Measurements from ENCODE around the gene PRKCH.

PRKCH gene

DNA sequence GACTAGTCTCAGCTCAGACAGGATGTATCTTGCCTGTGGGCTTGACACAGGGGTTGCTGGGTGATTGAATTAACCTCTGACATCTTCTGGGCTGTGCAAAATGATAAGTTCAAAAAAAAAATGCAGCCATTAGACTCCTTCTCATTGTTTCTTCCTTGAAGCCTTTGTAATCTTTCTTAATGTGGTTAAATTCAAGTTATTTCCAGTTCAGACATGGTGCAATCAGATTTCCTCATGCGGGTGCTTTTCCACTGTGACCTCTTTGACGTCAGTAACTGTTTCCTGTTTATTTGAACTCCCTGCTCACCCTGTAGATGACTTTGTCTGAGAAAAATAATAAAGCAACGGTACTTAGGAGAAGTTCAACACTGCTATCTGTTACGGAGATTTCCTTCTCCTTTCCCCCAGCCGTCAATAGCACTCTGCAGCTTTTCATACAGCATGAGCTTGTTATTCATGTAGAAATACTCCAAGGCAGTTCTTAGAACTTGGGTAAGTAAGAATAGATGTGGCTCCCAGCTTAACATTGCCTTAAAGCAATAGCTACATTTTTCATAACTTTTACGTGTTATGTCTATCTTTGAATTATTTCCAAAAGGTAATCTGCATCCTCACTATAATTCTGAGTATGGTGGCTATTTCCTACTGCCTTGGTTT lies 155.5 kb downstream of the PRKCH start:
- peak in 3 of 5 experiments; percentile 56 to 99 (median 91) for DNase-seq

DNA sequence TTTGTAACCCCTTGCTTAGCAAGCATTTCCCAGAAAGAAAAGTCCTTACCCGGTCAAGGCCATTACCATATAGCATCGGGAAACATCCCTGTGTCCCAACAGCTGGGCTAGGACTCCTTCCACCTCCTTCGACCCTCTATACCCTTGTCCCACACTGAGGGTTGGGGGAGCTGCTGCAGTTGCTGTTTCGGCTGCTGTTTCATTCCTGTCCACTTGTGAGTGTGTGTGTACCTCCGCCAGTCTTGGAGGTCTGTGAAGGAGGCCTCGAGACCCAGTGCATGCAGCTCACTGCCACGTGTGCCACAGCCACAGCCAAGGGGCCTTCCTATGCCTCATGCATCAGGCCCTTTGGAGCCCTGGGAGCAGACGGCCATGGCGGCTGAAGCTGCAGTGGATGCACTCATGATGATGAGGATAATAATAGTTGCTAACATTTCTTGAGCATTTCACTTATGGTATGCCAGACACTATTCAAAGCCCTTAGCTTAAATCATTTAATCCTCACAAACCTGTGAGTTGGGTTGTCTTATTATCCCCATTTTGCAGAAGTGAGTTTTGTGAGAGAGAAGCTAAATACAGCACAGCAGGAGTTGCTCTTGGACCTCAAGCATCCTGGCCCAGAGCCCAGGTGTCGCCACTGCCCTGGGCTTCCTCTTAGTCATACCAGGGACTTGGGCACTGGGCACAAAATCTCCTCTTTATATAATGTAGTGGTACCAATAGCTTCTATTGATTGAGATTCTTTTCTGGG lies 156.5 kb downstream of the PRKCH start:
- DNase-seq: peak in 1 of 5 experiments; percentile 70

DNA sequence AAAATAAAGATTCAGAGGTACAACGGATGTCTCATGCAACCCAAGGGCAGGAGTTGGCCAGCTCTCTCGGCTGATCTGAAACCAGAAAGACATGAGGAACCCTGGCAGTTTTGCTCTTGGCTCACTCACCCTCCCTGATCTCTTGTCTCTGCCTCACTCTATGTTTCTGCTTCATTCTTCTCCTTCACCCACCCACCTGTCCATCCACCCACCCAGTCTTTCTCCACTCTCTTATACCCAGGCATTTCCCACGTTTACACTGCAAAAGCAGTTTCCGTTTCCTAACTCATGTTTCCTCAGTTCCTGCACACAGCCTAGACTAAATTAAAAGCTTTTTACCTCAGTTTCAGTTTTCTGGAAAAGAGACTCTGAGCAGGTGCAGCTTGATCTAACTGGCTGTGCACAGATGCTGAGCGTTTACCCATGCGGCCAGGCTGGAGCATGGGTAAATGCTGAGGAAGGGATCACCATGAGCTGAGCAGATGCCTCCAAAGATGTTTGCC lies 157.6 kb downstream of the PRKCH start:
- DNase-seq: peak in 1 of 5 experiments; percentile 72

DNA sequence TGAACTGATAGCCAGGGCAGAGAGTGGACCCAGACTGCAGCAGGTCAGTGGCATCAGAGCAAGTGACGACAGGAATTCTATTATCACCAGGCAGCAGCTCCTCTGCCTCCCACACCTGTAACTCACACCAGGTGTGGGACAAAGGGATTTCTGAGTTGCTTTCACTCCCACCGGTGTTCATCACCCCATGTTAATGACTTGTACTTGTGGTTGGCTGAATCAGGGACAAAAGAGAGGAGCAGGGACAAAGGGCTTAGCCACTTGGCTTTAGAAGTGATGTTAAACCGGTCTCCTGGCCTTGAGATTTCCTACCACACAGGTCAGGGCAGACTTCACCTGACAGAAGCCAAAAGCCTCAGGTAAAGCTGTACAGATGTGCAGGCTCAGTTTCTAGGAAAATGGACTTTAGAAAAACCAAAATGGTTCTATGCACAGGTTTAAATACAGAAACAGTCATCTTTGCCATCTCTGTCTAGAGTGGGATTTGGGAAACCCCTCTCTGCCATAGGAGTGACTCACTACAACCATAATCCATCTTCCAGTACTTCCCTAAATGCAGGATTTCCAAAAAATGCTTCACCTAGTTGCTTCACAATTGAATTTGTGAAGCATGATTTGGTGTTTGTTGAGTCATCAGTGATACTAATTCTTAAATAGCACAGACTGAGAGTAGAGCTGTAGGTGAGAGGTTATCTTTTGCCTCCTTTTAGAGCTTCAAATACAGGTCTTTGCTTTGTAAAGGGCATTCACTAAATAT lies 158.5 kb downstream of the PRKCH start:
- DNase-seq: peak in 1 of 5 experiments; percentile 25

DNA sequence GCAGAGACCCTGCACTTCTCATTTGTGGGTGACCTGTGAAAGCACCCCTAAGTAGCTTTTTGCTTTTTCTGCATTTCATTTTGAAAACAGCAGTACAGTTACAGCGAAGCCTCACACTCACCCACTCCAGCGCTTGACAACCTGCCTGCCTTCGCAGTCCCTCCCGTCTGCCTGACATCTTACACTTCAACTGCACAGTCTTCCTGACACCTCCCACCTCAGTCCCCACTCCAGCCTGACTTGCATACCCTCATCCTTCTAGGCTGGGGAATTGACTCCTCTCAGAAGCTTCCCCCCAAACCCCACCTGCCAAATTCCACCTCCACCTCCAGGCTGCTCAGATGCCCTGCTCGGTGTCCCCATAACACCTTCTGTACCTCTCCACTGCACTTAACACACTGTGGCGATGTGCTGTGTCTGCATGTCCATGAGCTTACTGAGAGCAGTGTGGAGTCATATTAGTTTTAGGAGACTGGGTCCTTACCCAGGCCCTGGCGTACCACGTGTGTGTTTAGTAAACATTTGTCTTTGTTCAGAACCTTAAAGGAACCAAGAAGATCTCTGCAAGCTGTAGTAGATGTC lies 159.4 kb downstream of the PRKCH start:
- DNase-seq: no peak

DNA sequence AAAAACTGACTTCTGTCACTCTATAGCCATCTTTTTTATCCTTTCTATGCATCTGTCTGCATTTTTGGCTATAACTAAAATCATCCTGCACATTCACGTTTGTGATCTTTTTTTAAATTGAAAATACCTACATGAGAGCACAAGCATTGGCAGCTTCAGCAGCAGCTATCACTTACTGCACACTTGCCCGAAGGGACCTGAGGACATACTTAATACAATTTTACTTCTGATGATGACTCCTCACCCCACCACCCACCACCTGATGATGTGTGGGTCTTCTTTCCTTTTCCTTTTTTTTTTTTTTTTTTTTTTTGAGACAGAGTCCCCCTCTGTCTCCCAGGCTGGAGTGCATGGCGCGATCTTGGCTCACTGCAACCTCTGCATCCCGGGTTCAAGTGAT lies 160.3 kb downstream of the PRKCH start:
- DNase-seq: no peak

DNA sequence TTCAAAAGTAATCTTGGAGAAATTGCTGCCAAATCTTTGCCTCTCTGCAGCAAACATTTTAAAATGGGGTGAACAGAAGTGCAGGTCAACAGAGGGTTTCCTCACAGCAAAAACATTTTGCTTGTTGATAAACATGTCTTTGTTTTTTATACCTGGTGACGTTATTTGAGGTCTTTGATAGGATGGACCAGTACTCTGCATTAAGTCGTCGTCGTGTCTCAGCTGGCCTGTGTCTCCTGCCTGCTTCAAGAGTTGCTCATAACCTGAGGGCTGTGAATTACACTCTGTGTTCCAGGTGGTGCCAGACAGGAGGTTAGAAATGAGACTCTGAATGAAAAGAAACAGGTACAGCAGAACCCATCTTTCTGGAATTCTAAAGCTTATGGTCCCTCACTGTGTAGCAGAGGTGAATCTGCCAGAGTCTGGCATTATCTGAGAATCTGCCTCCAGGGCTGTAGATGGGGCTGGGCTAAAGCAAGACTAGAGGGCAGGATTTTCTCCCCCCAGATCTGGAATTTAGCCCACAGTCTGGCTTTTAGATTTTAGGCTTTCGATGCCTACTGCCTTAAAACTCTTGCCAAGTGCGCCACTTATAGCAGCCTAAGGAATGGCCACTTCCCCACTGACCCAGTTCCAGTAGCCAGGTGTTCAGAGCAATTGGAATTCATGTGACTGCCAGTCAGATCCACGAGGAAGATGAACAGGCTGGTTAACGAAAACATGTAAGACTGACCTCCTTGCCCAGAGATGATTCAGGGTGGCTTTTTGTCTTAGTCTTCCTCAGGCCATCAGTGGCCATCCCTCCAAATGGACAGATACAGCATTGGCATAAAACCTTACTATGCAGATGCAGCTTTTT lies 161.2 kb downstream of the PRKCH start:
- DNase-seq: no peak

DNA sequence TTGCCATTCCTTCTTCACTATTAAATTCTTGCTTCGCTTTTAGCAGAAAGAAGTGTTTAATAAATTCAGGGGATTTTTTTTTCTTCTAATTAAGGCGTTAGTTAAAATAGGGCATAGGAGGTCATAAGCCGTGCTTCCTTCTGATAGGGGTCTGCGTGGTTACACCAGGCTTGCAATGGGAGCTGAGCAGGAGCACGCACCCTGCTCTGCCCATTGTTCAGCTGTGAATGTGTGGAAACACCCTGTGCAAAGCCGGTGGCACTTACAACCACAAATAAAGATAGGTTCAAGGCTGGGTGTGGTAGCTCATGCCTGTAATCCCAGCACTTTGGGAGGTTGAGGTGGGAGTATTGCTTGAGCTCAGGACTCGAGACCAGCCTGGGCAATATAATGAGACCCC lies 162.1 kb downstream of the PRKCH start:
- no peak for DNase-seq

DNA sequence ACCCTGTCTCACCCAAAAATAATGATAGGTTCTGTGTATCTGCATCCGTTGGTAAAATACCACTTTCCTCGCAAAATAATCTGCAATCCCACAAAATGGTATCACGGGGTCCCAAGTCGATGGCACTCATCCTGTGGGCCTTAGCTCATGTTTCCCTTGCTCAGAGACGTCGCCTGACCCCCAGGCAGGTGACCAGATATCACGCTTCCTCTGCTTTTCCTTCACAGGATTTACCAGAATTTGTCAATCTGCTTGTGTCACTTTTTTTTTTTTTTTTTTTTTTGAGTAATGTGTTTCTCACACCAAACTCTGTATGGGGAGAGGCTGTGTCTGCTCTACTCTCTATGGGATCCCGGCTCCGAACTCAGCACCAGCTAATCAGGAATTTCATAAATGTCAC lies 162.7 kb downstream of the PRKCH start:
- DNase-seq: no peak

DNA sequence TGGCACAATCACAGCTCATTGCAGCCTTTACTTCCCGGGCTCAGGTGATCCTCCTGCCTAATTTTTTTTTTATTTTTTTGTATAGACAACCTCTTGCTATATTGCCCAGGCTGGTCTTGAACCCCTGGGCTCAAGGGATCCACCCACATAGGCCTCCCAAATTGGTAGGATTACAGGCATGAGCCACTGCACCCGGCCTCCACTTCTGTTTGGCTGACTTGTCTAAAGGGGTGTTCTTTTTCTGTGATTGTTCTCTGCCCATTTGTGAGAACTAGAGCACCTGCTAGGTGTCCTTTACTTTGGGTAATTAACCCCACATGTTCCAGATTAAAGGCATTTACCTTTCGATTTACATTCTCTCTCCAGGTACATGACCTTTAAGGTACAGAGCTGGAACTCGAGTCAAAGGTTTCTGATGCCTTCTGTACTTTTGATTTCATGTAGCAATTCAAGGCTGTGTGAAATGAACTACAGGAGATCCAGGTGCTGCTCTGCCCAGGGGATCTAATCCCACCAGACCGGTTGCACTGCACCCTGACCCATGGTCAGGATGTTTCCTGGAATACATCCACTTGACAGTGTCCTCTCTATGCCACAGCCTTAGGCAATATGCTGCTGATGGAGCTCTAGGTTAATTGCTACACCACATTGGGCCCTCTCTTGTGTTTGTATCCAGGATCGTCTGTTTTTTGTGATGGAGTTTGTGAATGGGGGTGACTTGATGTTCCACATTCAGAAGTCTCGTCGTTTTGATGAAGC lies 163.6 kb downstream of the PRKCH start:
- no peak for DNase-seq

DNA sequence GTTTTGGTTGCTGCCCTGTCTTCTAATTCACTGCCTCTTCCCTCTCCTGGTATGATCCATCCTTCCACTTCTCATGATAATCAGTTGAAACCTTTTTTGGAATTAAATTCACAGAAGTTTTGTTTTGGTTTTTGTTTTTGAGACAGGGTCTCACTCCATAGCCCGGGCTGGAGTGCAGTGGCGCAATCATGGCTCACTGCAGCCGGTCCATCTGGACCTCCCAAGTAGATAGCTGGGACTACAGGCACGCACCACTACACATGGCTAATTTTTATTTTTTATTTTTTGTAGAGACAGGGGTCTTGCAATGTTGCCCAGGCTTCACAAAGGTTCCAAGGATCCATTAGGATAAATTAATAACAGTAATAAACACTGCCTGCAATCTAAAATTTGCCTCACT lies 164.3 kb downstream of the PRKCH start:
- DNase-seq: no peak

DNA sequence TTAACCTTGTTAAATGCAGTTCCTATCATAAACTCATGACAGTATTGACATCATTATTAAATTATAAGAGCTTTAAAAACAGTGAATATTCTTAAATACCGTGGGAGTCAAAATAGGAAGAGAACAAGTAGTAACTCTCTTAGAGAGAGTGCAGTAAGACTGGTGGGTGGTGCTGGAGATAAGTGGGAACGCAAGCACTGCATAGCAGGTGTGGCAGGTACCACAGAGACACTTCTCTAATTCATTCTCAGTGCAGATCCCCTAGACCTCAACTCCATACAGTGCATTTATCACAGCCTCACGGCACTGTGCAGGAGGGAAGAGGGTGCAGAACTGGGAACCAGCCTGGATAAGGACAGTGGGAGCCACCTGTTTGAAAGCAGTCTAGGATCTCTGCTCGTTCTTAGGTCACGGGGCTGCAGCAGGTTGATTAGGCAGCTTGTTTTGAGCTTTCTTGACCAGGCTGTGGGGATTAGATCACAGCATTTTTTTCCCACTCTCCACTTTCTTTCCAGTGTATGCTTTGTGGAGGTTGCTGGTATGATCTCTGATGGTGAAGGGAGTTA lies 165.6 kb downstream of the PRKCH start:
- no peak for DNase-seq

DNA sequence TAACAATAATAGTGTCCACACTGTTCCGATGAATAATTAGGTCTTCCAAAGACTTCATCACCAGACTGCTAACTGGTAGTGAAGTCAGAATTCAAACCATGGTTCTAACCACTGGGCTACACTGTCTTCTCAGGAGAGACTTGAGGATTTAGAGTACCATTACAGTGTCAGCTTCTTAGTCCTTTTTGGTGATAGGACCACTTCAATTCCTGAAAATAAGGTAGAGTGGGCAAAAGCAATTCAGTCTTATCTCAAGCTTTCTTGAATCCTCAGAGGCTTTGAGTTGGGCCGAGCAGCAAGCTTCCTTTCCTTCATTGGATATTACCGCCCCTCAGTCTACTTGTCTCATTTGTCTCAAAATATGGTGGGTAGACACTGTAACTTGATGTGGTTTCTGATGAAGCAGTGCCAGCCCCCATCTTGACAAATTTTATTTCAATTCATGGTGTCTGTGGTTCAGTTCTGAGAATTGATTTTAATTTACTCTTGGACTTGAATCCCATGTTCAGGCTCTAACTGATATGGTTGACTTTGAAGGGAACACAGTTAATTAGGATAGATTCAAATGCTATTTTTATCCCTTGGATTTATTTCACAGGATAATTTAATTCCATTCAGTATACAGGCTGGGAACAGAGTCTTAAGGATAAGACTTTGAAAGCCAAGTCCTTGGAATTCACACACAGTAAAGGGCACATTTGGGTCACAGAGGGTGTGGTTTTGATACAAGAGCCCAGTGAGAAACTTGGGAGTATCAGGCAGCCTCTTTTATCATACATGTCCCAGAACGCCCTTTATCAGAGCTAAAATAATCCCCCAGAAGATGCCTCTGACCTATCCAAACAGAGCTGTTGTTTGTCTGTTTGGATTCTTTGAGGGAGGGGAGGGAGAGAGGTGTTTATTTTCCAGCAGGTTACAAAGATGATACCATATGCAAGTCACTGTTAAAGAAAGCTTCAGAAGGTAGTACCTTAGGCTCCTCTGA lies 167.3 kb downstream of the PRKCH start:
- DNase-seq: no peak

DNA sequence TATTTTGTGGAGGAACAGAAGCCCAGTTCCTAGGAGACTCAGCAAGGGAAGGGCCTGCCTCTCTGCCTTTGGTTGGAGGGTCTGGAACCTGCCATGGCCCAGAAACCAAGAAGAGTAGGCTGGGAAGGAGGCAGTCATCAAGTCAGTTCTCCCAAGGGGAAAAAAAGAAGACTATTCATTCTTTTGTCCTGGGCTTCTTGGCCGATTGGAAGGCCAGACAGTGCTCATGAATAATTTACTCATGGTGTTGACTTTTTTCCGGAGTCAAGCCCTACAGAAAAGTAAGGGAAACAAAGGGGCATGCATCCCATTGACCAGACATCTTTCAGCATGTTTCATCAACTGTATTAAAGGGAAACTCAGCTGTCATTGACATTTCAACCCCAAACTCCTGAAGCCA lies 168.1 kb downstream of the PRKCH start:
- no peak for DNase-seq

DNA sequence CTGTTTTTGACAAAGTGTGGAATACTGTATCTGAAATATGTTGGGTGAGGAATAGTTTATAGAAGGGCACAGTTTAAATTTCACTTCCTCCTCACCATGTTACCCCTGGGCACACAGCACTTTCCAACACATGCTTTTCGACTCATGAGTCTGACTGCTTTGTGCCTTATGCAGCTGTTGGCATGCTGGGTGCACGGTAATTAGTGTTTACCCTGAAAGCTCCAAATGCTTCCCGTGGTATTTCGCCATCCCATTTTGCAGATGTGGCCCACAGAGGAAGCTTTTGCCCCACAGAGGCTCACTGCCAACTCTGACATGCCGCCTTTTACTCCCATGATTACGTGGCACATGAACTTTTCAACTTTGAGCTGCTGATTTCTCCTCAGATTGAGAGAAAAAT lies 168.6 kb downstream of the PRKCH start:
- DNase-seq: no peak

DNA sequence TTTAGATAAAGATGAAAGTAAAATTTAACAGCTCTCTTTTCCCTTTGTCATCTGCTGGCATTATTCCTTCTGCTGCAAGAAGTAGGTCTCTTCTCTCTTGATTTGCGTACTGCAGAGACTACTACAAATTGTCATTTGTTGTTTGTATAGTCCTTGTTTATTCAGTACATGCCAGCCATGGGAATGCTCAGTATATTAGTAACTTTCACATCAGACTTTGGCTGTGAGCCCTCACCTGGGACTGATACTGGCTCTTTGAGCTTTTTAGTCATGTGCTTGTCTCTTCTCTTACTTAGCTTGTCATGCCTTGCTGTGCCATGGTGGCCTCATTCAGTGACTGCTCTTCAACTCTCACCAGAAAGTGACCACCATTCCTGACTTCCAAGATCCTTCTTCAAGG lies 169.8 kb downstream of the PRKCH start:
- no peak for DNase-seq

DNA sequence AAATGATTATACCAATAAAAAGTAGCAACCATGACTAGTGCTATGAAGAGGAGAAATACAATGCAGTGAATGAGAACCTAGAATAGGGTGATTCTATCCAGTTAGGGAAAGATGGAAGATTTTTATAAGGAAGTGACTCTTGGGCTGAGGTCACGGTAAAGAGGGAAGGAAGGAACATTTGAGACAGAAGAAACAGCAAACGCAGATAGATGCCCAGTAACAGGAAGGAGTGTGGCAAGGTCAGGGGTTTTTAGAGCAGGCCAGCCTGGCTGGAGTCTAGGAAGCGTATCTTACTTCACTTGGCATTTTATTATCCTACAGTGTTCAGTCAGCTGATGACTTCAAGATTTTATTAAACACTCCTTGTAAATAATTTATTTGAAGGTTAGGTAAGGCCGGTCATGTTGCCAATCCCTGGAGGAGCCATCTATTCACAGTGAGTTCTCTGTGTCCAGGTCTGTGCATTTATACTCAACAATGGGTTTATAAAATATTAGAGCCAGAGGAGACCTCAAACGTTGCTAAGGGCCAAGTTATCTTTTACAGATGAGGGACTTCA lies 170.6 kb downstream of the PRKCH start:
- no peak for DNase-seq

DNA sequence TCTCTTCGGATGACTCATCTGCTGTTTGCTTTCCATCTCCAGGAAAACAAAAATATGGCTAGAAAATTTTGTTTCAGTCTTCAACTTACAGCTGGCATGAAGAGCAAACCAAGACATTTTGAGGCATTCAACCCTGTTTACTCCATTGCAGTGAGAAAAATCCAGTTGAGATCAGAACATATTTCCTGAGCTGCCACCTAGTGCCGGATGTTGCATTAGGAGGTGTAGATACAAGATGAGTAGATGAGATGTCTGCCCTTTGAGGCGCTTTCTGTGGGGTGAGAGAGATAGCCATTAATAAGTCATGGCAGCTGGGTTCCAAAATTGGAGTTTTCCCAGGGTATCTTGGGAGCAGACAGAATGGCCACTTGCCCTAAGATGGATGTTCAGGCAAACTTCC lies 171.1 kb downstream of the PRKCH start:
- peak in 1 of 5 experiments; percentile 35 for DNase-seq

DNA sequence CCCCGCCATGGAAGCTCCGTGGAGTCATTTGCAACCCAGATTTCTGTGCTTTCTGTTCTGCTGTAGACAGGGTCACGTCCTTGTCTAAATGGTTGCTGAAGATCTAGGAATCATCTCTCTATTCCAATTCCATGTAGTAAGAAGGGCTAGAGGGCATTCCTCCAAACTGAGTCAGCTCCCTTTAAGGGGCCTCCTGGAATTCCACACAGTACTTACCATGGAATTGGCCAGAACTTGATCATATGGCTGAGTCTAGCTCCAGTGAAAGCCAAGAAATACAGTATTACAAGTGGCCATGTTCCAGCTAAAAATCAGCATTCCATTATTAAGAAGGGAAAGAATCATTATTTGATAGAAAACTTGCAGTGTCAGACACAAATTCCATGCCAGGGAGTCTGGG lies 171.9 kb downstream of the PRKCH start:
- DNase-seq: no peak
